Heart left ventricle (tissue), 13 donors: Measurements from ENCODE around the gene FUT8.

Source experiments
- POLR2A ChIP-seq, 2 donors: fragments of 450-650 bp; IDR thresholded peaks; one replicate each; pipeline ENCODE4 v1.6.1; 2017; ENCODE audit warnings: antibody characterized with exemption in 2 of 2, mild to moderate bottlenecking in 2 of 2, moderate library complexity in 2 of 2
- TF ChIP-seq, protein P1 (sequence below), 12 donors: fragments of 200-600 bp; sonication (generic) in 4 of 12; IDR thresholded peaks; one replicate each; pipeline versions ENCODE4 v1.5.0 to v1.8.0; 2018 to 2022; ENCODE audit warnings: antibody characterized with exemption in 12 of 12, mild to moderate bottlenecking in 5 of 12
- donor health status: ischemic (EF 13 %, LVEDD 7.1; RV severe dilation, severe dysfunction).
- donor health status: DM: no; HTN: yes; CAD: no.
- donor health status: DM: no; HTN: no; CAD: no.
- donor health status: ischemic (EF 25% LVEDD 6.9; RV normal size, moderate dysfunction).
- donor health status: ischemic (EF 25% LVEDD 5.7; RV mildly dilated, moderate dysfunction).
- donor health status: ischemic (EF 35%, LVEDD 5.7; RV mildly dilated, moderate dysfunction).
- donor health status: nonischemic (EF 11% LVEDD 7.7; RV severe dilation, severe dysfunction).
- donor health status: DM: yes; HTN: yes; CAD: no.
- donor health status: PGD.
- donor health status: ischemic (EF 29% LVEDD 5.4; RV normal size, mild dysfunction).
- donor health status: nonischemic (EF 23%, LVEDD 6.1; RV moderate dilation, normal function).

DNA sequence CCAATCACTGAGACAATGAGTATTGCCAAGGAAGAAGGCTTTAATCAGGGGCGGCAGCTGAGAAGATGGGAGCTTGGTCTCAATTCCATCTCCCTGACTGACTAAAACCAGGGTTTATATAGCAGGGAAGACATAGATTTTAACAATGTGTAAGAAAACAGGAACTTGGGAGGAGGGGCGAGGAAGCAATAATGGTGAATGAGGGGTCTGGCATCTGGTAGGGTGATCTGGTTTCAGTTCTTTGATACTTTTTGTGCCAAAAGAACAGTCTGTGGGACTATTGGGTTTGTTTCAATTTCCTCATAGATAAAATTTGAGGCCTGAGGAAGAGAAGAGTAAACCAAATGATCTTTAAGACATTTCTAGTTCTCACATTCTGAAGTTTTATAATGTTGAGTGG is 49.2 kb downstream of the FUT8 start:
- TF ChIP-seq, protein P1, sequence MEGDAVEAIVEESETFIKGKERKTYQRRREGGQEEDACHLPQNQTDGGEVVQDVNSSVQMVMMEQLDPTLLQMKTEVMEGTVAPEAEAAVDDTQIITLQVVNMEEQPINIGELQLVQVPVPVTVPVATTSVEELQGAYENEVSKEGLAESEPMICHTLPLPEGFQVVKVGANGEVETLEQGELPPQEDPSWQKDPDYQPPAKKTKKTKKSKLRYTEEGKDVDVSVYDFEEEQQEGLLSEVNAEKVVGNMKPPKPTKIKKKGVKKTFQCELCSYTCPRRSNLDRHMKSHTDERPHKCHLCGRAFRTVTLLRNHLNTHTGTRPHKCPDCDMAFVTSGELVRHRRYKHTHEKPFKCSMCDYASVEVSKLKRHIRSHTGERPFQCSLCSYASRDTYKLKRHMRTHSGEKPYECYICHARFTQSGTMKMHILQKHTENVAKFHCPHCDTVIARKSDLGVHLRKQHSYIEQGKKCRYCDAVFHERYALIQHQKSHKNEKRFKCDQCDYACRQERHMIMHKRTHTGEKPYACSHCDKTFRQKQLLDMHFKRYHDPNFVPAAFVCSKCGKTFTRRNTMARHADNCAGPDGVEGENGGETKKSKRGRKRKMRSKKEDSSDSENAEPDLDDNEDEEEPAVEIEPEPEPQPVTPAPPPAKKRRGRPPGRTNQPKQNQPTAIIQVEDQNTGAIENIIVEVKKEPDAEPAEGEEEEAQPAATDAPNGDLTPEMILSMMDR (IDR thresholded peaks at IDR 0.05), result no peak
- TF ChIP-seq POLR2A (IDR thresholded peaks at IDR 0.05), result no peak
